ENCODE data around the gene FIS1. TPM values are rescaled to one million over a fixed set of nuclear protein-coding genes. Genes with fewer than 3 reads are reported as not detected.
A peak's percentile ranks its signal among the peaks of the same experiment; 100 is the strongest.

The FIS1 gene
- polyA plus RNA-seq, 1 of the 3 experiments (the other 2 are of a cell fraction): 1,313 TPM

DNA sequence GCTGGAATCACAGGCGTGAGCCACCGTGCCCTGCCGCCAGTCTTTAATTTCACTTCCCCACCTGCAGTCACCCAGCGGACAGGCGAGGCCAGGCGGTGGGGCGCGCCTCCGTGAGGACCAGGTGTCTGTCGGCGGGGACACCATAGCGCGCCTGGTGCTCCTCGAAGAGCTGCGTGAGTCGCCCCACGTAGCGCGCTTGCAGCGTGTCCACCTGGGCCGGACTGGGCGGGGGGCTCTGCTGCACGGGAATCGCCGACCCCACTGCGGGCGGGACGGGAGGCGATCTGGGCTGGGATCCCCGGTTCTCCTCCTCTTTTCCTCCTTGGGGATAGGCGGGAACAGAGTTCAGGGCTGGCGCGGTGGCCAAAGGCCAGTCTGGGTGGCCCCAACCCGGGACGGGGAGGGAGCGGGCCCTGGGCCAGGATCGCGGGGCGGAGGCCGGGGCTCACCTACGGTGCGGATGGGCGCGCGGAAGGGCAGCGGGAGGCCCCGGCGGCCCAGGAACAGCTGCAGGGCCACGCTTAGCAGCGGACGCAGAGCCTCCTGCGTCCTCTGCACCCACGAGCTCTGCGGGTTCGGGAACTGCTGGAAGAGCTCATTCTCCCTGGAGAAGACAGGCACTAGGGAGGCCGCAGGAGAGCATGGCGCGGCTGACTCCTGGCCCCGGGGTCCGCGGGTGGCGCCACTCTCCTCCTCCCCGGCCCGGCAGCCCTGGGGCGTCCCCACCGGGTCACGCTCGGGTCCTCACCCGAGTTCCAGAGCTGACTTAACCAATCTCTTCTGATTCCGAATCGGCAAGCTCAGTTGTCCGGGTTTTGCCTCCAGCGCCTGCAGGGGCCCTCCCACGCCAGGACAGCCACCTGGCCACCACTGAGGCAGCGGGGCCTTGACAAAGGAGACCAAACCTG lies 42.9 kb downstream of the FIS1 start:
- Histone ChIP-seq H3K36me3 (replicated peaks in 1 of 2; ENCODE audit: control insufficient read depth in 1 of 2, insufficient read depth in 2 of 2, low read length in 1 of 2) (peaks cover 0 to 4% of the 10 kb centered on the region in 2 experiments), H3K4me2 (no peak overlapping the region), H3K9me3 (no peaks in the 10 kb centered on the region), H4K20me1 (ENCODE audit: insufficient read depth) (no peaks in the 10 kb centered on the region), H3K27ac (ENCODE audit: low read depth in 2 of 2, low read length in 1 of 2) (no peak overlapping the region), H3K4me1 (ENCODE audit: control insufficient read depth in 1 of 2, insufficient read depth in 2 of 2, low read depth in 1 of 2, low read length in 1 of 2) (no peaks in the 10 kb centered on the region), H3K79me2 (ENCODE audit: insufficient read depth) (no peaks in the 10 kb centered on the region), H3K27me3 (ENCODE audit: insufficient read depth) (no peaks in the 10 kb centered on the region; the same call in 1 of the 2 replicates), H2AFZ (ENCODE audit: low read depth) (no peak overlapping the region), H3K9me2 (no peaks in the 10 kb centered on the region), H3K4me3 (ENCODE audit: low read depth in 2 of 2, low read length in 1 of 2) (no peak overlapping the region), H3F3A (replicated peaks; ENCODE audit: insufficient read depth) (no peaks in the 10 kb centered on the region), H3K9ac (no peak overlapping the region)
- peak; percentile 42 for DNase-seq
- CTCF ChIA-PET: interaction anchor here (0.8 to 2.7 kb wide), 4 partner anchors 9 to 80 kb away, joined by 3 to 32 read pairs (median 8); partner anchors contain the start of genes PLOD3 and ZNHIT1
- POLR2A ChIA-PET: interaction anchor here (0.9 kb wide), 1 partner anchor 37 kb away, joined by 4 read pairs; the partner anchor contains the start of gene VGF
- TF ChIP-seq CHD2 (IDR thresholded peaks at IDR 0.05; ENCODE audit: low read length, partially characterized antibody) (no peak), FOSL2 (IDR thresholded peaks at IDR 0.05; ENCODE audit: borderline replicate concordance, low read depth) (no peak), RCOR1 (IDR thresholded peaks at IDR 0.05; ENCODE audit: low read length) (no peak), NFIC (IDR thresholded peaks at IDR 0.05; ENCODE audit: borderline replicate concordance) (no peak), IRF3 (IDR thresholded peaks at IDR 0.05; ENCODE audit: low read depth, low read length) (no peak), PBX3 (IDR thresholded peaks at IDR 0.05) (no peak), FOXJ3 (CRISPR knock-in tag; IDR thresholded peaks at IDR 0.05) (no peak), GABPA (IDR thresholded peaks at IDR 0.05; ENCODE audit: low read depth) (no peak), ZBTB33 (IDR thresholded peaks at IDR 0.05; ENCODE audit: borderline replicate concordance, low read depth) (no peak), JUND (IDR thresholded peaks at IDR 0.05) (no peak), REST (IDR thresholded peaks at IDR 0.05; ENCODE audit: low read depth, low read length) (no peak), SMC3 (IDR thresholded peaks at IDR 0.05; ENCODE audit: low read depth, low read length) (no peak)
- WGBS (ENCODE audit: low lambda C conversion rate): 87% methylated on average over 70 of the region's 75 CpGs

Measured in SK-N-SH (cell line).